CD4-positive, alpha-beta T cell treated with Interleukin-6 for 4 hours (primary cell): ENCODE results near the gene NUDT4B.
"Not testable (repeated sequence)": the region's sequence is repeated elsewhere in the genome, so short reads cannot be mapped to it uniquely, and the experiment has no call there.

ENCODE experiments used
- DNase-seq: peaks from one replicate; pipeline ENCODE4 v3.0.0-alpha.2; 2020; ENCODE audit warnings: mixed read lengths

Gene NUDT4B

DNA sequence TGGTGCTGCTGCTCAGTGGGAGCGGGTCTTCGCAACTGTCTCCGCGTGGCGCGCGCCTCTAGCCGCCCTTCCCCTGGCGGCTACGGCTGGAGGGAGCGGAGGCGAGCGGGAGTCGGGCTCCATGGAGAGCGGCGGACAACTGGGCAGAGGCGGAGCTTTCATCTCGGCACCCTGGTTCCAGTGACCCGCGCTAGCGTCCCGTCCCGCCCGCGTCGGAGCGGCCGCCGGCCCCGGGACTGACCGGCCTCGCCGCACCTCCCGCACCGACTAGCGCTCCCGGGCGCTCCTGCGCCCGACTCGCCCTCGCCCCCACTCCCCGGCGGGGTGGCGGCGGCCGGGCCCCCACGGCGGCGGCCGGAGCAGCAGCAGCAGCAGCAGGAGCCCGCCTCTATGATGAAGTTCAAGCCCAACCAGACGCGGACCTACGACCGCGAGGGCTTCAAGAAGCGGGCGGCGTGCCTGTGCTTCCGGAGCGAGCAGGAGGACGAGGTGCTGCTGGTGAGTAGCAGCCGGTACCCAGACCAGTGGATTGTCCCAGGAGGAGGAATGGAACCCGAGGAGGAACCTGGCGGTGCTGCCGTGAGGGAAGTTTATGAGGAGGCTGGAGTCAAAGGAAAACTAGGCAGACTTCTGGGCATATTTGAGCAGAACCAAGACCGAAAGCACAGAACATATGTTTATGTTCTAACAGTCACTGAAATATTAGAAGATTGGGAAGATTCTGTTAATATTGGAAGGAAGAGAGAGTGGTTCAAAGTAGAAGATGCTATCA, at the start of gene NUDT4B:
TSS of gene NUDT4B (plus strand) at position 212 of the 772 bp plus-strand sequence. CDS start at position 391, 179 bp downstream.
- not testable (repeated sequence) for DNase-seq

GRCh38 chr1:148699357-148699756, 49.2 kb upstream of the NUDT4B start:
- DNase-seq = not testable (repeated sequence)

DNA sequence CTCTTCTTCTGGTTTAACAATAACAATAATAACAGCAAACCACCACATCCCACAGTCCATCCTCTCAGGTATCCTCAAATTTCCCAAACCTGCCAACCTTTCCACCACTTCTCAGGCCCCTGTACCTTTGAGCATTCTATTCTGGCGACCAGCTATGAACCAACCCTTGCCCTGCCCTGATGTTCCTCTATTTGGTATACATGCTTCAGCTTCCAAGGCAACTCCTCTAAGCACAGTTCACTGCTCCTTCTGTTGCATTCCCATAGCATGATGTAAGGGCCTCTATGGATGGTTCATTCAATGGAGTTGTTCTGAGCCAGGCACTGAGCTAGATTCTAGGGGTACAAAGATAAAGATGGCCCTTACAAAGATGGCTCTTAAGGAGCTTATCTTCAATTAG, 46.3 kb upstream of the NUDT4B start:
- not testable (repeated sequence) for DNase-seq

DNA sequence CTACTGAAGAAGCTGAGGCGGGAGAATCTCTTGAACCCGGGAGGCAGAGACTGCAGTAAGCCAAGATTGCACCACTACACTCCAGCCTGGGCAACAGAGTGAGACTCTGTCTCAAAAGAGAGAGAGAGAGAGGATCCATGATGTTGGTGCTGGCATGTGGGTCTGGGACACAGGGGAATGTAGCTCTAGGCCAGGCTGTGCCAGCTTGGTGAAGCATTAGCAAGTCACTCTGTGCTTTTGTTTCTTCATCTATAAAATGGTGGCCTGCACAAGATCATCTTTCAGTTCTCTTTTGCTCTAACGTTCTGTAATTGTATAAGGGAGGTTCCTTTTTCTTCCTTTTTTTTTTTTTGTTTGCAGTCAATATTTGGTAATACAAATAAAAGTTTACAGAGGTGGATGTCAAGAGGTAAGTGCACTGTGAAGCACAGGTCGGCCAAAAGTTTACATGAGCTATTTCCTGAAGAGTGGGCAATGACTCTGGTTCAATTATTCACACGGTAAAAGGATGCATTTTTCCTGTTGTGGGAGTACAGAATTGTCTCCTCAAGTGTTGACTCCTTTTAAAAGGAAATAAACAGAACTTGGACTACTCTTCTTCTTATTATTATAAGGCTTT, 44.5 kb upstream of the NUDT4B start:
- not testable (repeated sequence) for DNase-seq

- DNase-seq = not testable (repeated sequence)
These were observed 43.1 kb upstream of the NUDT4B start for GRCh38 chr1:148705316-148705948.

DNA sequence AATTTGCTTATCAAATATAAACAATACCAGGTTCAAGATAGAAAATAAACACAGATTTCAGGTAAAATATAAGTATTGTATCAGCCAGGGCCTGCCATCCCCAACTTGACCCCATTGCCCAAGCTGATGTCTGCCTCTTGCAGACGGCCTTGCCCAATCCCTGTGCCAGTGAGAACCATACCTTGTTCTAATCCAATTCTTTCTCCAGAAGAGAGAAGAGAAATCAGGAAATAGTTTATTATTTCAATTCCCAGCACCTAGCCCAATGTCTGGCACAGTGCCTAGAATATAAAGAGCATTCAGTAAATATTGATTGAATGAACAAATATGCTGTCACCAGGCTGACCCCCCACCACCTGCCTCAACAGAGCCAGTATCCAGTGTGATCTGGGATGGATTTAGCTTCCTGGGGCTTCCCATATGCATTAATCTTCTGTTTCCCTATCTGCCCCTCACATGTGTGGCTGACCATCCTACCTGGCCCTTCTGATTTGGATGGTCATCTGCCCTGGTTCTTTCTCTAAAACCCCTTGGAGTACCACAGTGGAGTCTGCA, 39.7 kb upstream of the NUDT4B start:
- not testable (repeated sequence) for DNase-seq

- not testable (repeated sequence) for DNase-seq
These were observed 37.6 kb upstream of the NUDT4B start for GRCh38 chr1:148710772-148711523.

DNA sequence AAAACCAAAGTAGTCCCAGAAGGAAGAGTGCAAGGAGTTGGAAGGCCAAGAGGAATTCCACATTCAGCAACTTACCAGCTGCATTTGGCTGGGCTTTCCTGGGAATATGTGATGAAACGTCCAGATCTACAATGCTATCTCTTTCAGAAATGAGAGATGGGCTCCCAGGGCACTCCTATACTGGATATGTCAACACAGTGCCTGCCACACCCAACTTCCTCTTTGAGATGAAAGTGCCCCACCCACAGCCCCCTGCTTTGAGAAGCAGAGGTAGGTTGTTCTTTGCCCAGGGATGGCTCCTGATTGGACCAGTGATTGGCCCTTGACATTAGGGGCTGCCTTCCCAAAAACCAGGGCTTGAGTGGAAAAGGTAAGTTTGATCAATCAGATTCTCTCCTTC, 36.2 kb upstream of the NUDT4B start:
- DNase-seq = not testable (repeated sequence)

GRCh38 chr1:148715518-148715917, 33.1 kb upstream of the NUDT4B start:
- not testable (repeated sequence) for DNase-seq

- not testable (repeated sequence) for DNase-seq
These were observed 31.5 kb upstream of the NUDT4B start for GRCh38 chr1:148716966-148717520.

- not testable (repeated sequence) for DNase-seq
These were observed 27.7 kb upstream of the NUDT4B start for GRCh38 chr1:148720918-148721317.

DNA sequence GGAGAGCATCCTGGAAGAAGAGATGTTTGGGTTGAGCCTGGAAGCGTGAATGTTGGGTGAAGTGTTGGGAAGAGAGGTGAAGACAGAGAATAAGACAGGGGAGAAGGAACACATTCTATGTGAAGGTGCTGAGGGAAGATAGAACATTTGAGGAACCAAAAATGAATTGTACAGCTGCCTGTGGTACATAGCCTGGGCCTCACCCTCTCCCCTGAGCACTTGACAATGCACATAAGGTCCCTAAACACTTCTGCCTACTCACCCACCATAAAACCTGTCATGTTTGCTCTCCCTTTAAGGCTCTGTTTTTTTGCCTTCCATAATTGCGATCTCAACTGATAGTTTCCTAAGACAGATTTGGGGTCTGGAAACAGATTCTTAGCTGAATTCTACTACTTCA, 25.8 kb upstream of the NUDT4B start:
- not testable (repeated sequence) for DNase-seq

DNA sequence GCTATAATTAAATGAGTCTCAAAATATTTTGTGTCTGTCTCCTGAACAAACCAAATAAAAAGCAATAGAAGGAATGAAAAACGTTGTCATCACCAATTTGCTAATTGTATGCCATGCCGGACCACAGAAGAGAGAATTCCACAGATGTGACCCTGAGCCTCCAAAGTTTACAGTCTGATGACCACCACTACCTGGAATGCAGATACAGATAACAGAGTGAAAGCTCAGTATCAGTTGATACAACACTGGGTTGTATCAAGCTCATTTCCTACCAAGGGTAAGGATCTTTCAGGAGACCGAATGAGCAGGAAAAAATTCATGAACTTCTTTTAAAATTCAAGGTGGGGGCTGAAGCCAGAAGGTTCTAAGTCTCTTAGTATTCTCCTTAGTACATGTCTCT, 25.1 kb upstream of the NUDT4B start:
- DNase-seq = not testable (repeated sequence)

DNA sequence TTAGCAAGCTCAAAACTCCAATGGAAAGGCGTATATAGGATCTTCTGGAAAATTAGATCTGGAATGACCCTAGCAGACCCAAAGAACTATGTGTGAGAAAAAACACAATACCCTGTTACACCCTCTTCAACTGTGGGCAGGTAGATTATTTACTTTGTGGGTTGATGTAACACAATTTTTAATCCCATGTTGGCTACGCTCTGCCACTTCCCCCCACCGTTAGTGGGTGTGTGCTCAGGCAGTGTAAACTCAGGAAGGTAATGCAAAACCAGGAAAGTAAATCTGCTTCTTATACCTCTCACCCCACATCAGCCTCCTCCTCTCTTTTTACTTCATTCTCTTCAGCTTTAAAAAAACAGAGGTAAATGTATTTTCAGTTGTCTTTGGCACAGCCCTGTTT, 23.7 kb upstream of the NUDT4B start:
- not testable (repeated sequence) for DNase-seq

GRCh38 chr1:148727862-148728261, 20.7 kb upstream of the NUDT4B start:
- DNase-seq = not testable (repeated sequence)

DNA sequence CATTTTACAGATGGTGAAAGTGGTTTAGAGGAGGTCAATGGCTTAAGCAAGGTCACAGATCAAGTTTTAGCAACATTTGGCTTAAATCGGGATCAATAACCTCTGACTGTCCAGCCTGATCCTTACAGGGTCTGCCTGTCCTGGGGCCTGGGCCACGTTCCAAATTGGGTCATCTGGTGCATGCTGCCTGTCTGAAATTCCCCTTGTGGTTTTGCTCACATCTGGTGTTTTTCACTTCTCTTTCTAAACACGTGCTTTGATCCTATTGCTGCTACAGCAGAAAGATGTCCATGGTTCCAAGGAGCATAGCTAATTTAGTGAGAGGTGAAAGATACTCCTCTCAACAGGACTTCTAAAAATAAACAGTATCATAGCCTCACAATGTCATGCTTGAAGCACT, 19.4 kb upstream of the NUDT4B start:
- DNase-seq = not testable (repeated sequence)

DNA sequence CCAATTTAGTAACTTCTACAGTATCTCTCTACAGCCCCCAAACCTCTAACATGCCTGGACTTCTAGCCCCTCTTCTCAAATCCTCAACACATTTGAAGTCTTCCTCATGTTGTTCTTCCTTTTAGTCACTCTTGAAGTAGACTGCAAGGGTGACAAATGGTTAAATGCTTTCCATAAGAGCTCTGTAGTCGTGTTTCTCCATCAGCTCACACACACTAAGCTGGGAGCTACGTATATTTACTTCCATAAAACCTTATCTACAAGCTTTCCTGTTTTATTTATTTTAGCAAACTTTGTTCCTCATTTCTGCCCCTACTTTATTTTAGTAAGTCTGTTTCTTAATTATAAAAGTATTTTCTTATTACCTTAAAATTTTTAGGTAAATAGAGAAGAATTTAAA, 19.0 kb upstream of the NUDT4B start:
- DNase-seq = not testable (repeated sequence)

GRCh38 chr1:148732277-148732676, 16.3 kb upstream of the NUDT4B start:
- DNase-seq = not testable (repeated sequence)

DNA sequence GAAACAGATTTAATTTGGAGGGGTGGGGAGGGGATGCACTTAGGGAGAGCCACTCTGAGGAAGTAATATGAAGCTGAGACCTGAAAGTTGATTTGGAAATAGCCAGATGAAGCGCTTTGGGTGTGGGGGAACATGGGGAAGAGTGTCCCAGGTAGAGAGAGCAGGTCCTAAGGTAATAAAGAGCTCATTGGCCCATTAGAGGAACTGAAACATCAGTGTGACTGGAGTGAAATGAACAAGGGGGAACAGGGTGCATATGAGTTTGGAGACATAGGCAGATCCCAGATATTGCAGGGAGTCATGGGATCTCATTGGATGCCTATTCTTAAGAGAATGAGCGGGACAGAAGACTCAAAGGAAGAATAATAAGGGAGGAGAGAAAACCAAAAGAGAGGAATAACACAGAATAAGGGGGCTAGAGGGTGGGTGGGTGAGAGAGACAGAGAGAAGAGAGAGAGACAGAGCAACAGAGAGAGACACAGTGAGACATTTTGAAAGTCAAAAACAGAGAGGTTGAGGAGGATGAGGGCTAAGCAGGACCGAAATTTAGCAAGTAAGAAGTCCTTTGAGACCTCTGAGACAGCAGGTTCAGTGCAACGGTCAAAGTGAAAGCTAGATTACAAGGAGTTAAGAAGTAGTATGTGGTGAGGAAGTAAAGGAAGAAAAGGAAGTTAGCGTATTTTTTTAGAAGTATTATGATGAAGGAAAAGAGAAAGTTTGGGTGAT, 14.8 kb upstream of the NUDT4B start:
- DNase-seq = not testable (repeated sequence)

DNA sequence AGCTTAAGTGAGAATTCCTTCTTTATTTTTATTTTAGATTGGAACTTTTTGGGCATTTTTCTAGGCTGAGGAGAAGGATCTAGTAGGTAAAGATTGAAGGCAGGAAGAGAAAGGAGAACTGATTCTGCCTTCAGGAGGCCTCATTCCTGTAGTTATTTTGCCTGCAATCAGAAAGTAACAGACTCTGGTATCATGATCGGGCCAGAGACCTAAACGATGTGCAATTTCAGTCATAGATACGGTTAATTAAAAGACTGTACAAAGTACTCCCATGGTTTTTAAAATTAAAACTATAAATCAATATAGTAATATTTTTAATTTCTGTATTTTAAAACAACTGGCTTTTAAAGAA, 14.3 kb upstream of the NUDT4B start:
- DNase-seq = not testable (repeated sequence)

DNA sequence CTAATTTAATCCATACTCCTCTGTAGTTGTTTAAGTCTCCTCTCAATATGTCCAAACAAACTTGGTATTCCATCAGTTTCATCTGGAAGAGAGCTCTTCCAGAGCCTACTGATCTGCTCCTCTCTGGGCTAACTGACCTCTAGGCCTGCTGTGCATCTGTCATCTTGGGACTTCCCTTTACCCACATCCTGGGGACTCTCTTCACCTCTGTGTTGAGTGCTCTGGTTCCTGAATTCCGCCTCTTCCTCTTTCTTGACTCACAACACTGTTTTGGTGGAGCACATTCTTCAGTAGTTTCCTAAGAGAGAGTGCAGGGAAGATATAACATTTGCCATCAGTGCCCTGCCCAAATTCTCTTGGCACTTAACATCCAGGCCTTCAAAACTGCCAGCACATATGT, 13.0 kb upstream of the NUDT4B start:
- not testable (repeated sequence) for DNase-seq

DNA sequence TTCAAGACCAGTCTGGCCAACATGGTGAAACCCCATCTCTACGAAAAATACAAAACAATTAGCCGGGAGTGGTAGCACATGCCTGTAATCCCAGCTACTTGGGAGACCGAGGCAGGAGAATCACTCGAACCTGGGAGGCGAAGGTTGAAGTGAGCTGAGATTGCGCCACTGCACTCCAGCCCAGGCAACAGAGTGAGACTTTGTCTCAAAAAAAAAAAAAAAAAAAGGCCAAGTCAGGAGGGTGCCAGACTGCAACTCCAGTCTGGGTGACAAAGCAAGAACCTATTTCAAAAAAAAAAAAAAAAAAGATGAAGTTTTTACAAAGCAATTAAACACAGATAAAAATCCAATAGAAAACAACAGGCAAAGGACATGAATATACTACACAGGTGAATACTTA, 9.9 kb upstream of the NUDT4B start:
- not testable (repeated sequence) for DNase-seq
